CD4-positive, alpha-beta T cell (primary cell): ENCODE data around the gene ZBTB43. TPM values are rescaled to one million over a fixed set of nuclear protein-coding genes. Genes with fewer than 3 reads are reported as not detected.

Experiments
- ATAC-seq: fragments of 200-7000 bp; cut with Tn5 transposase; one replicate; pipeline ENCODE4 v1.10.0; 2022; ENCODE audit warnings: mild to moderate bottlenecking; ENCODE audit not compliant: poor library complexity
- CTCF ChIA-PET: fragments of 350-600 bp; sonication (Branson Sonifier 250); formaldehyde crosslinking; loops from one replicate; lab custom pipeline; 2021; ENCODE audit warnings: antibody characterized with exemption, inconsistent platforms; lab: Charles Lee
- POLR2A ChIA-PET: fragments of 350-600 bp; sonication (Branson Sonifier 250); formaldehyde crosslinking; loops from one replicate; lab custom pipeline; 2021; ENCODE audit warnings: antibody characterized with exemption, inconsistent platforms; lab: Charles Lee
- DNase-seq, 14 experiments: peaks; one replicate each; pipeline ENCODE4 v3.0.0-alpha.2; 2013 to 2020; ENCODE audit warnings: mixed read lengths in 2 of 14
- H3K27ac ChIP-seq, 2 donors: one replicate each; pipeline versions ENCODE4 v1.5.1 to v1.7.0; 2013; ENCODE audit warnings: low read length in 2 of 2, low read depth in 1 of 2, mild to moderate bottlenecking in 1 of 2
- H3K27me3 ChIP-seq, 2 experiments: 1 replicate in 1 of 2; 2 replicates in 1 of 2; pipeline versions ENCODE4 v1.6.1 to v1.7.0; 2013; ENCODE audit warnings: low read length in 2 of 2, control low read depth in 1 of 2, mild to moderate bottlenecking in 1 of 2, moderate library complexity in 1 of 2; ENCODE audit not compliant: insufficient read depth in 2 of 2, control insufficient read depth in 1 of 2
- H3K36me3 ChIP-seq: one replicate; pipeline ENCODE4 v1.6.1; 2013; ENCODE audit warnings: low read length, control low read depth; ENCODE audit not compliant: insufficient read depth
- H3K4me1 ChIP-seq: one replicate; pipeline ENCODE4 v1.6.1; 2013; ENCODE audit warnings: low read length, control low read depth; ENCODE audit not compliant: insufficient read depth
- H3K4me3 ChIP-seq: one replicate; pipeline ENCODE4 v1.5.1; 2013; ENCODE audit warnings: mild to moderate bottlenecking, low read length, moderate library complexity
- H3K9me3 ChIP-seq, 2 experiments: 1 replicate in 1 of 2; 2 replicates in 1 of 2; pipeline versions ENCODE4 v1.6.1 to v1.7.0; 2013; ENCODE audit warnings: low read length in 2 of 2, mild to moderate bottlenecking in 2 of 2, control low read depth in 1 of 2, moderate library complexity in 1 of 2; ENCODE audit not compliant: control insufficient read depth in 1 of 2, insufficient read depth in 1 of 2
- H3K27ac Mint-ChIP-seq: one replicate; pipeline ENCODE4 v1.8.0; 2020; ENCODE audit warnings: mixed read lengths
- H3K27me3 Mint-ChIP-seq: one replicate; pipeline ENCODE4 v1.8.0; 2021; ENCODE audit warnings: mixed read lengths
- H3K36me3 Mint-ChIP-seq: one replicate; pipeline ENCODE4 v1.8.0; 2021; ENCODE audit warnings: low read depth, mixed read lengths
- H3K4me1 Mint-ChIP-seq: one replicate; pipeline ENCODE4 v1.8.0; 2021; ENCODE audit warnings: low read depth, mixed read lengths
- H3K4me3 Mint-ChIP-seq: one replicate; pipeline ENCODE4 v1.8.0; 2020; ENCODE audit warnings: mild to moderate bottlenecking, mixed read lengths
- H3K9me3 Mint-ChIP-seq: one replicate; pipeline ENCODE4 v1.8.0; 2020; ENCODE audit warnings: mixed read lengths
- intact Hi-C, 2 experiments: fragments of 100-400 bp; cut with DNase I in 1 of 2; cut with micrococcal nuclease in 1 of 2; formaldehyde crosslinking; loops; one replicate each; pipeline versions ENCODE4 v1.15.1 to v1.9.0; 2023 to 2025; cut with DNase I, micrococcal nuclease
- total RNA-seq, 174 experiments: library from RNA in 2 of 174; stranded (reverse) in 2 of 174; gene quantifications; one replicate each; pipeline ENCODE4 v1.2.3 and lab custom pipeline; 2021 to 2026
- TF ChIP-seq, protein P1 (sequence below): fragments of 200-600 bp; IDR thresholded peaks from one replicate; pipeline ENCODE4 v1.8.0; 2022; ENCODE audit warnings: antibody characterized with exemption, mild to moderate bottlenecking

The ZBTB43 gene
- total RNA-seq, 2 experiments from 2014 or later, result 47.7 to 50.8 TPM

- Mint-ChIP-seq H3K36me3 (no peaks in the 10 kb centered on the region), H3K9me3 (no peaks in the 10 kb centered on the region), H3K4me3 (no peak overlapping the region), H3K27ac (no peak overlapping the region), H3K4me1 (no peaks in the 10 kb centered on the region), H3K27me3 (peaks cover 54% of the 10 kb centered on the region)
- intact Hi-C loops, result loop anchor here in 1 of 2 experiments (10.0 kb wide), 1 partner anchor 1107 kb away; the partner anchor contains the start of gene PBX3
- no peak overlapping the region for H3K4me3 ChIP-seq
- no peaks in the 10 kb centered on the region for H3K4me1 ChIP-seq
- POLR2A ChIA-PET, result no interaction called here
- TF ChIP-seq, protein P1, sequence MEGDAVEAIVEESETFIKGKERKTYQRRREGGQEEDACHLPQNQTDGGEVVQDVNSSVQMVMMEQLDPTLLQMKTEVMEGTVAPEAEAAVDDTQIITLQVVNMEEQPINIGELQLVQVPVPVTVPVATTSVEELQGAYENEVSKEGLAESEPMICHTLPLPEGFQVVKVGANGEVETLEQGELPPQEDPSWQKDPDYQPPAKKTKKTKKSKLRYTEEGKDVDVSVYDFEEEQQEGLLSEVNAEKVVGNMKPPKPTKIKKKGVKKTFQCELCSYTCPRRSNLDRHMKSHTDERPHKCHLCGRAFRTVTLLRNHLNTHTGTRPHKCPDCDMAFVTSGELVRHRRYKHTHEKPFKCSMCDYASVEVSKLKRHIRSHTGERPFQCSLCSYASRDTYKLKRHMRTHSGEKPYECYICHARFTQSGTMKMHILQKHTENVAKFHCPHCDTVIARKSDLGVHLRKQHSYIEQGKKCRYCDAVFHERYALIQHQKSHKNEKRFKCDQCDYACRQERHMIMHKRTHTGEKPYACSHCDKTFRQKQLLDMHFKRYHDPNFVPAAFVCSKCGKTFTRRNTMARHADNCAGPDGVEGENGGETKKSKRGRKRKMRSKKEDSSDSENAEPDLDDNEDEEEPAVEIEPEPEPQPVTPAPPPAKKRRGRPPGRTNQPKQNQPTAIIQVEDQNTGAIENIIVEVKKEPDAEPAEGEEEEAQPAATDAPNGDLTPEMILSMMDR, result no peak
- H3K27ac ChIP-seq, result no peak overlapping the region
- no peaks in the 10 kb centered on the region for H3K36me3 ChIP-seq
- CTCF ChIA-PET, result no interaction called here
- H3K9me3 ChIP-seq, result no peaks in the 10 kb centered on the region
- H3K27me3 ChIP-seq, result peaks cover 4 to 20% of the 10 kb centered on the region in 2 experiments
- DNase-seq (no peak), ATAC-seq (no peak)
Observed at GRCh38 chr9:126852086-126852688, 47.3 kb downstream of the ZBTB43 start.

DNA sequence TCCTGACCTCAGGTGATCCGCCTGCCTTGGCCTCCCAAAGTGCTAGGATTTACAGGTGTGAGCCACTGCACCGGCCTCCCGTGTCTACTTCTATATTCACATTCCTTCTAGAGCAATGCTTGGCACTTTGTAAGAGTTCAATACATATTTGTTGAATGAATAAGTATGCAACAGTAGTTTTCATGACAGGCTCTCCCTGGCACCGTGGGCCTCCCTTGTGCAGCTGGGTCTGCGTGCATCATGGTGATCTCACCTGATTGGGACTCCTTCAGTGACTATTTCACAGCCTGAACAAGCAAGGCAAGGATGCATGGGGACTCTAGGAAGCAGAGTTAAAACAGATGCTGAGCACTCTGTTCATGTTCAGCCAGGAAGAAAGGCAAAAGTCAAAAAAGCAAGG is 48.8 kb downstream of the ZBTB43 start:
- Mint-ChIP-seq H3K4me3 (no peak overlapping the region), H3K9me3 (no peaks in the 10 kb centered on the region), H3K36me3 (no peaks in the 10 kb centered on the region), H3K27me3 (peaks cover 50% of the 10 kb centered on the region), H3K4me1 (no peaks in the 10 kb centered on the region), H3K27ac (no peak overlapping the region)
- no peak for ATAC-seq
- H3K4me3 ChIP-seq, result no peak overlapping the region
- intact Hi-C loops, result loop anchor here in 1 of 2 experiments (10.0 kb wide), 1 partner anchor 1109 kb away; the partner anchor contains the start of gene PBX3
- ChIA-PET CTCF (no interaction called here), POLR2A (no interaction called here)
- TF ChIP-seq, protein P1, result no peak
- no peaks in the 10 kb centered on the region for H3K4me1 ChIP-seq
- H3K27ac ChIP-seq, result no peak overlapping the region
- DNase-seq, result no peak
- H3K9me3 ChIP-seq, result no peaks in the 10 kb centered on the region
- H3K36me3 ChIP-seq, result no peaks in the 10 kb centered on the region
- peaks cover 4 to 20% of the 10 kb centered on the region in 2 experiments for H3K27me3 ChIP-seq

DNA sequence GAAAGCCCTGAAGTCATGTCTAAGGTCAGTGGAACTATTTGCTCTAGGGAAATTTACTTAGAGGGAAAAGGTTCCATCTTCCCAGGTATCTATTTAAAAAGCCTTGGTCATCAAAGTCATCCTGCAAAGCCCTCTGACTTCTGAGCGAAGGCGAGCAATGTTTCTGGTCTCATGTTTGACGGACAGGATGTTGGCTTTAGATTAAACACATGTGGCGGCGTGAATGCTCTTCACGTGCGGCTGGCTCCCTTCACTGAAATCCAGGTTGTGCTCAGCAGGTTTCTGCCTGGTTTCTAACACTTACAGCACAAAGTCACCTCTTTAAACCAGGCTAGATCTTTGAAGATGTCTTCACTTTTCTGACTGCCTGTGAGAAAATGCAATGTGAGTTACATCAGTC is 49.9 kb downstream of the ZBTB43 start:
- POLR2A ChIA-PET, result no interaction called here
- intact Hi-C loops, result loop anchor here in 1 of 2 experiments (10.0 kb wide), 1 partner anchor 1110 kb away; the partner anchor contains the start of gene PBX3

More for the DNA sequence above, 49.9 kb downstream of the ZBTB43 start:
- Mint-ChIP-seq H3K9me3 (no peaks in the 10 kb centered on the region), H3K36me3 (no peaks in the 10 kb centered on the region), H3K4me1 (no peaks in the 10 kb centered on the region), H3K27ac (no peak overlapping the region), H3K4me3 (no peak overlapping the region), H3K27me3 (peaks cover 49% of the 10 kb centered on the region)
- no peaks in the 10 kb centered on the region for H3K9me3 ChIP-seq
- CTCF ChIA-PET, result interaction anchor here (0.7 kb wide), 1 partner anchor 49 kb away, joined by 3 read pairs; no protein-coding TSS in a partner anchor
- H3K27me3 ChIP-seq, result peaks cover 4 to 20% of the 10 kb centered on the region in 2 experiments
- H3K4me3 ChIP-seq, result no peak overlapping the region
- H3K36me3 ChIP-seq, result no peaks in the 10 kb centered on the region
- TF ChIP-seq, protein P1, result no peak
- ATAC-seq (no peak), DNase-seq (no peak)
- H3K4me1 ChIP-seq, result peaks cover 5% of the 10 kb centered on the region
- no peak overlapping the region for H3K27ac ChIP-seq
